ENCODE measurements around the gene ZC3H11A. TPM values are rescaled to one million over a fixed set of nuclear protein-coding genes. Genes with fewer than 3 reads are reported as not detected.

The ZC3H11A gene
- polyA plus RNA-seq, 1 of the 3 experiments (the other 2 are of a cell fraction): 38.0 TPM

GRCh38 chr1:203763505-203763904 lies 31.9 kb upstream of the ZC3H11A start:
- H3K36me3 ChIP-seq (replicated peaks in 1 of 2; ENCODE audit: control insufficient read depth in 1 of 2, insufficient read depth in 2 of 2, low read length in 1 of 2): no peaks in the 10 kb centered on the region
- no peak for TF ChIP-seq GATA2 (CRISPR knock-in tag; IDR thresholded peaks at IDR 0.05)
- TF ChIP-seq SMC3 (IDR thresholded peaks at IDR 0.05; ENCODE audit: low read depth, low read length): no peak
- TF ChIP-seq, protein P1, sequence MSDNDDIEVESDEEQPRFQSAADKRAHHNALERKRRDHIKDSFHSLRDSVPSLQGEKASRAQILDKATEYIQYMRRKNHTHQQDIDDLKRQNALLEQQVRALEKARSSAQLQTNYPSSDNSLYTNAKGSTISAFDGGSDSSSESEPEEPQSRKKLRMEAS (IDR thresholded peaks at IDR 0.05; ENCODE audit: low read depth): no peak
- TF ChIP-seq, protein P2, sequence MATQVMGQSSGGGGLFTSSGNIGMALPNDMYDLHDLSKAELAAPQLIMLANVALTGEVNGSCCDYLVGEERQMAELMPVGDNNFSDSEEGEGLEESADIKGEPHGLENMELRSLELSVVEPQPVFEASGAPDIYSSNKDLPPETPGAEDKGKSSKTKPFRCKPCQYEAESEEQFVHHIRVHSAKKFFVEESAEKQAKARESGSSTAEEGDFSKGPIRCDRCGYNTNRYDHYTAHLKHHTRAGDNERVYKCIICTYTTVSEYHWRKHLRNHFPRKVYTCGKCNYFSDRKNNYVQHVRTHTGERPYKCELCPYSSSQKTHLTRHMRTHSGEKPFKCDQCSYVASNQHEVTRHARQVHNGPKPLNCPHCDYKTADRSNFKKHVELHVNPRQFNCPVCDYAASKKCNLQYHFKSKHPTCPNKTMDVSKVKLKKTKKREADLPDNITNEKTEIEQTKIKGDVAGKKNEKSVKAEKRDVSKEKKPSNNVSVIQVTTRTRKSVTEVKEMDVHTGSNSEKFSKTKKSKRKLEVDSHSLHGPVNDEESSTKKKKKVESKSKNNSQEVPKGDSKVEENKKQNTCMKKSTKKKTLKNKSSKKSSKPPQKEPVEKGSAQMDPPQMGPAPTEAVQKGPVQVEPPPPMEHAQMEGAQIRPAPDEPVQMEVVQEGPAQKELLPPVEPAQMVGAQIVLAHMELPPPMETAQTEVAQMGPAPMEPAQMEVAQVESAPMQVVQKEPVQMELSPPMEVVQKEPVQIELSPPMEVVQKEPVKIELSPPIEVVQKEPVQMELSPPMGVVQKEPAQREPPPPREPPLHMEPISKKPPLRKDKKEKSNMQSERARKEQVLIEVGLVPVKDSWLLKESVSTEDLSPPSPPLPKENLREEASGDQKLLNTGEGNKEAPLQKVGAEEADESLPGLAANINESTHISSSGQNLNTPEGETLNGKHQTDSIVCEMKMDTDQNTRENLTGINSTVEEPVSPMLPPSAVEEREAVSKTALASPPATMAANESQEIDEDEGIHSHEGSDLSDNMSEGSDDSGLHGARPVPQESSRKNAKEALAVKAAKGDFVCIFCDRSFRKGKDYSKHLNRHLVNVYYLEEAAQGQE (IDR thresholded peaks at IDR 0.05; ENCODE audit: low read depth, low read length): no peak
- TF ChIP-seq RXRA (IDR thresholded peaks at IDR 0.05; ENCODE audit: borderline replicate concordance, low read depth): no peak
- TF ChIP-seq EZH2phosphoT487 (IDR thresholded peaks at IDR 0.05; ENCODE audit: borderline replicate concordance, low read depth): no peak
- no peak for TF ChIP-seq YY1 (IDR thresholded peaks at IDR 0.05; ENCODE audit: low read depth)
- no peak for TF ChIP-seq FOSL2 (IDR thresholded peaks at IDR 0.05; ENCODE audit: borderline replicate concordance, low read depth)
- TF ChIP-seq FOXJ3 (CRISPR knock-in tag; IDR thresholded peaks at IDR 0.05): no peak
- TF ChIP-seq NFIC (IDR thresholded peaks at IDR 0.05; ENCODE audit: borderline replicate concordance): no peak
- no peak for TF ChIP-seq EP300 (IDR thresholded peaks at IDR 0.05; ENCODE audit: borderline replicate concordance in 1 of 2, low read depth in 1 of 2, low read length in 1 of 2)
- TF ChIP-seq POLR2AphosphoS5 (IDR thresholded peaks at IDR 0.05; ENCODE audit: low read depth, low read length): no peak
- no peaks in the 10 kb centered on the region for H3K4me1 ChIP-seq (ENCODE audit: control insufficient read depth in 1 of 2, insufficient read depth in 2 of 2, low read depth in 1 of 2, low read length in 1 of 2)
- no peak overlapping the region for H2AFZ ChIP-seq (ENCODE audit: low read depth)
- H4K20me1 ChIP-seq (ENCODE audit: insufficient read depth): no peaks in the 10 kb centered on the region
- no peak for DNase-seq
- no peak overlapping the region for H3K9ac ChIP-seq
- H3K79me2 ChIP-seq (ENCODE audit: insufficient read depth): no peaks in the 10 kb centered on the region
- no peak overlapping the region for H3K4me3 ChIP-seq (ENCODE audit: low read depth in 2 of 2, low read length in 1 of 2)
- H3K27ac ChIP-seq (ENCODE audit: low read depth in 2 of 2, low read length in 1 of 2): no peak overlapping the region
- H3K27me3 ChIP-seq (ENCODE audit: insufficient read depth): no peaks in the 10 kb centered on the region
- no peak overlapping the region for H3K4me2 ChIP-seq
- no peaks in the 10 kb centered on the region for H3K9me2 ChIP-seq
- 100% methylated on average over 1 of the region's 1 CpG for WGBS (ENCODE audit: low lambda C conversion rate)
- ChIA-PET POLR2A (no interaction called here), CTCF (interaction anchor here (1.1 kb wide), 2 partner anchors 22 to 138 kb away, joined by 3 read pairs; no protein-coding TSS in a partner anchor)
- H3K9me3 ChIP-seq: no peaks in the 10 kb centered on the region
- H3F3A ChIP-seq (replicated peaks; ENCODE audit: insufficient read depth): no peaks in the 10 kb centered on the region

Data from SK-N-SH (cell line).